AML-193 (cell line): ENCODE data around the gene CTBP2.

ENCODE experiments used
- DNase-seq, 2 experiments: peaks; one replicate each; lab custom pipeline; 2025; lab: John Stamatoyannopoulos, UW

Gene CTBP2

GRCh38 chr10:124977161-124977560, 183.2 kb downstream of the CTBP2 start:
- no peak for DNase-seq

- DNase-seq, result no peak
Measured at GRCh38 chr10:124975977-124976514, 184.3 kb downstream of the CTBP2 start.

- DNase-seq, result no peak
Measured at GRCh38 chr10:124974131-124974530, 186.2 kb downstream of the CTBP2 start.

GRCh38 chr10:124972637-124973036, 187.7 kb downstream of the CTBP2 start:
- no peak for DNase-seq

GRCh38 chr10:124971276-124971675, 189.1 kb downstream of the CTBP2 start:
- DNase-seq, result no peak

GRCh38 chr10:124967255-124967654, 193.1 kb downstream of the CTBP2 start:
- DNase-seq, result no peak

- no peak for DNase-seq
Measured at GRCh38 chr10:124966008-124966407, 194.4 kb downstream of the CTBP2 start.

GRCh38 chr10:124963866-124964720, 196.3 kb downstream of the CTBP2 start:
- DNase-seq, result peak; percentile 6 to 10

GRCh38 chr10:124962421-124962820, 197.9 kb downstream of the CTBP2 start:
- DNase-seq, result no peak

GRCh38 chr10:124961248-124961570, 199.2 kb downstream of the CTBP2 start:
- no peak for DNase-seq

- DNase-seq, result no peak
Measured at GRCh38 chr10:124959564-124959963, 200.8 kb downstream of the CTBP2 start.

- peak; percentile 64 to 69 for DNase-seq
Measured at GRCh38 chr10:124957404-124957947, 202.9 kb downstream of the CTBP2 start.

- no peak for DNase-seq
Measured at GRCh38 chr10:124956764-124957163, 203.6 kb downstream of the CTBP2 start.

GRCh38 chr10:124955868-124956267, 204.5 kb downstream of the CTBP2 start:
- no peak for DNase-seq

- no peak for DNase-seq
Measured at GRCh38 chr10:124955243-124955642, 205.1 kb downstream of the CTBP2 start.

GRCh38 chr10:124953421-124953820, 206.9 kb downstream of the CTBP2 start:
- DNase-seq, result no peak

GRCh38 chr10:124952123-124952522, 208.2 kb downstream of the CTBP2 start:
- DNase-seq, result no peak

GRCh38 chr10:124949543-124949942, 210.8 kb downstream of the CTBP2 start:
- no peak for DNase-seq

- no peak for DNase-seq
Measured at GRCh38 chr10:124946945-124947344, 213.4 kb downstream of the CTBP2 start.

GRCh38 chr10:124944982-124945381, 215.4 kb downstream of the CTBP2 start:
- no peak for DNase-seq

- DNase-seq, result no peak
Measured at GRCh38 chr10:124943301-124944092, 216.9 kb downstream of the CTBP2 start.

- DNase-seq, result no peak
Measured at GRCh38 chr10:124942317-124943169, 217.8 kb downstream of the CTBP2 start.
